ENCODE results near the gene MAD1L1. TPM values are rescaled to one million over a fixed set of nuclear protein-coding genes. Genes with fewer than 3 reads are reported as not detected.

Gene MAD1L1
- total and polyA plus RNA-seq, 8 donors = 21.4 to 58.8 (median 22.5) TPM

GRCh38 chr7:2074691-2075090 lies 158.1 kb downstream of the MAD1L1 start:
- Histone ChIP-seq H3K4me1 (no peaks in the 10 kb centered on the region), H3K27ac (no peak overlapping the region), H3K4me3 (no peak overlapping the region), H3K9me3 (no peaks in the 10 kb centered on the region), H3K27me3 (no peaks in the 10 kb centered on the region), H3K36me3 (peaks cover 0 to 13% of the 10 kb centered on the region in 2 donors)
- no peak for DNase-seq
- intact Hi-C loops (cut with DNase I) = no loop called here
- no peak for TF ChIP-seq CTCF (IDR thresholded peaks at IDR 0.05)
- no peak for ATAC-seq

DNA sequence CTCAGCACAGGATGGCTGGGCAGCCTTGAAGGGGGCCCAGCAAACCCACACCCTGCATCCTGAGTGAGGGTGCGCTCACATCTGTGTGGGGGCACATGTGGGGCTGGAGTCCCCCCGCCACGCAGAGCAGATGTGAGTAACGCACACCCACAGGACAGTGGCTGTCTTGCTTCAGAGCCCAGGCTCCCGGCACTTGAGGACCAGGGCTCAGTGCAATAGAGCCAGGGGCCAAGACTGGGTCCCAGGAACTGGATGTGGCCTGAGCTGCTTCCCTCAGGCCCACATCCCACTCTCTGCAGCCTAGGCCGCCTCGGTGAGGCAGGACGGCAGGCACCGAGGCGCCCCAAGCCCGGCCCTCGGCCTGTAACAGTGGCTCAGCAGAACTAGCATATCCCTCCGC lies 159.9 kb downstream of the MAD1L1 start:
- H3K27ac ChIP-seq = no peak overlapping the region
- no peak for ATAC-seq

GRCh38 chr7:2072042-2072441 lies 160.7 kb downstream of the MAD1L1 start:
- H3K4me3 ChIP-seq = no peak overlapping the region
- no peaks in the 10 kb centered on the region for H3K9me3 ChIP-seq
- no peak overlapping the region for H3K27ac ChIP-seq
- no peaks in the 10 kb centered on the region for H3K4me1 ChIP-seq
- ATAC-seq = no peak
- no peak for DNase-seq
- H3K36me3 ChIP-seq = peaks cover 0 to 24% of the 10 kb centered on the region in 2 donors
- H3K27me3 ChIP-seq = no peaks in the 10 kb centered on the region
- no peak for TF ChIP-seq CTCF (IDR thresholded peaks at IDR 0.05)
- intact Hi-C loops (cut with DNase I) = no loop called here

More for the DNA sequence above, 159.9 kb downstream of the MAD1L1 start:
- no peak for DNase-seq
- Histone ChIP-seq H3K9me3 (no peaks in the 10 kb centered on the region), H3K4me1 (no peaks in the 10 kb centered on the region), H3K4me3 (no peak overlapping the region), H3K27me3 (no peaks in the 10 kb centered on the region), H3K36me3 (peaks cover 0 to 17% of the 10 kb centered on the region in 2 donors)
- no peak for TF ChIP-seq CTCF (IDR thresholded peaks at IDR 0.05)
- intact Hi-C loops (cut with DNase I) = no loop called here

GRCh38 chr7:2071133-2071832 lies 161.5 kb downstream of the MAD1L1 start:
- ATAC-seq (no peak), DNase-seq (no peak)
- Histone ChIP-seq H3K36me3 (peaks cover 0 to 31% of the 10 kb centered on the region in 2 donors), H3K27ac (no peak overlapping the region), H3K4me3 (no peak overlapping the region), H3K27me3 (no peaks in the 10 kb centered on the region), H3K9me3 (no peaks in the 10 kb centered on the region), H3K4me1 (no peaks in the 10 kb centered on the region)
- no peak for TF ChIP-seq CTCF (IDR thresholded peaks at IDR 0.05)
- intact Hi-C loops (cut with DNase I) = no loop called here

- no peaks in the 10 kb centered on the region for H3K27me3 ChIP-seq
- no peaks in the 10 kb centered on the region for H3K9me3 ChIP-seq
- intact Hi-C loops (cut with DNase I) = no loop called here
- H3K4me3 ChIP-seq = no peak overlapping the region
- no peak for DNase-seq
- TF ChIP-seq CTCF (IDR thresholded peaks at IDR 0.05) = no peak
- ATAC-seq = no peak
- H3K36me3 ChIP-seq = peaks cover 0 to 38% of the 10 kb centered on the region in 2 donors
- H3K27ac ChIP-seq = no peak overlapping the region
- no peaks in the 10 kb centered on the region for H3K4me1 ChIP-seq
These were observed 162.5 kb downstream of the MAD1L1 start for GRCh38 chr7:2070151-2070763.

Data from left lung (tissue), 10 donors.